H1 (cell line): ENCODE data around the gene KCNA4. TPM values are rescaled to one million over a fixed set of nuclear protein-coding genes. Genes with fewer than 3 reads are reported as not detected.

Source experiments
- CTCF ChIA-PET: fragments of 300-600 bp; sonication (Branson Sonifier 250); formaldehyde crosslinking; loops from one replicate; lab custom pipeline; 2021; ENCODE audit not compliant: partially characterized antibody; lab: Charles Lee
- POLR2A ChIA-PET: fragments of 300-600 bp; sonication (Branson Sonifier 250); formaldehyde crosslinking; loops from one replicate; lab custom pipeline; 2021; ENCODE audit warnings: inconsistent platforms; ENCODE audit not compliant: partially characterized antibody; lab: Charles Lee
- DNase-seq, 2 experiments: peaks; one replicate each; pipeline versions ENCODE4 v3.0.0 to v3.0.0-alpha.2; 2010 to 2022; ENCODE audit warnings: low spot score in 2 of 2, low read depth in 1 of 2, mixed read lengths in 1 of 2
- FAIRE-seq: peaks from 2 replicates; lab custom pipeline; 2011; peaks lifted over from hg19 to GRCh38; lab: Jason Lieb, UNC
- H2AFZ ChIP-seq: 2 replicates; pipeline ENCODE4 v1.8.1; 2012; ENCODE audit warnings: low read length, inconsistent platforms
- H2AK5ac ChIP-seq: 2 replicates; pipeline ENCODE4 v1.6.1; 2013; ENCODE audit warnings: low read depth, low read length
- H2BK120ac ChIP-seq: replicated peaks from 2 replicates; pipeline ENCODE3; 2013; ENCODE audit warnings: low read depth, low read length, inconsistent platforms
- H2BK12ac ChIP-seq: 2 replicates; pipeline ENCODE4 v1.6.1; 2013; ENCODE audit warnings: low read depth, low read length
- H2BK15ac ChIP-seq: 2 replicates; pipeline ENCODE4 v1.6.1; 2013; ENCODE audit warnings: low read length
- H2BK20ac ChIP-seq: 2 replicates; pipeline ENCODE4 v1.6.1; 2013; ENCODE audit warnings: low read length
- H2BK5ac ChIP-seq: 2 replicates; pipeline ENCODE4 v1.6.1; 2013; ENCODE audit warnings: low read depth, low read length
- H3K14ac ChIP-seq: 2 replicates; pipeline ENCODE4 v1.6.1; 2013; ENCODE audit warnings: inconsistent platforms; ENCODE audit not compliant: insufficient read length
- H3K18ac ChIP-seq: 2 replicates; pipeline ENCODE4 v1.6.1; 2013; ENCODE audit warnings: low read length; ENCODE audit errors: extremely low read depth
- H3K23ac ChIP-seq: 2 replicates; pipeline ENCODE4 v1.6.1; 2013; ENCODE audit warnings: inconsistent platforms; ENCODE audit not compliant: insufficient read length
- H3K23me2 ChIP-seq: 2 replicates; pipeline ENCODE4 v1.6.1; 2013; ENCODE audit warnings: low read depth, low read length
- H3K27ac ChIP-seq: 2 replicates; pipeline ENCODE4 v1.6.1; 2011; ENCODE audit warnings: low read depth, low read length, inconsistent platforms
- H3K27me3 ChIP-seq, 4 experiments: replicated peaks in 1 of 4; 1 replicate in 1 of 4; 2 replicates in 3 of 4; pipeline versions ENCODE4 v1.6.1 to v1.8.1; 2011 to 2013; ENCODE audit warnings: low read length in 3 of 4, mild to moderate bottlenecking in 3 of 4, inconsistent platforms in 2 of 4, mixed read lengths in 2 of 4, moderate library complexity in 1 of 4; ENCODE audit not compliant: control insufficient read depth in 3 of 4, insufficient read depth in 3 of 4; ENCODE audit errors: extremely low read depth in 1 of 4
- H3K36me3 ChIP-seq, 4 experiments: 2 replicates each; pipeline versions ENCODE4 v1.6.1 to v1.8.1; 2011 to 2013; ENCODE audit warnings: mild to moderate bottlenecking in 4 of 4, low read length in 3 of 4, moderate library complexity in 2 of 4, control low read depth in 1 of 4, inconsistent platforms in 1 of 4; ENCODE audit not compliant: insufficient read depth in 4 of 4, control insufficient read depth in 2 of 4
- H3K4ac ChIP-seq: replicated peaks from 2 replicates; pipeline ENCODE3; 2013; ENCODE audit warnings: low read length, low read depth, mixed read lengths, inconsistent platforms; ENCODE audit not compliant: insufficient read length
- H3K4me1 ChIP-seq, 4 experiments: replicated peaks in 1 of 4; 1 replicate in 1 of 4; 2 replicates in 3 of 4; pipeline versions ENCODE4 v1.6.1 to v1.8.1; 2011 to 2013; ENCODE audit warnings: low read length in 3 of 4, inconsistent platforms in 2 of 4, mixed read lengths in 1 of 4; ENCODE audit not compliant: insufficient read depth in 4 of 4, control insufficient read depth in 3 of 4
- H3K4me2 ChIP-seq, 2 experiments: 2 replicates each; pipeline versions ENCODE4 v1.6.1 to v1.8.1; 2011 to 2013; ENCODE audit warnings: low read depth in 2 of 2, low read length in 2 of 2, control low read depth in 1 of 2, inconsistent platforms in 1 of 2, mild to moderate bottlenecking in 1 of 2; ENCODE audit not compliant: insufficient read depth in 1 of 2
- H3K4me3 ChIP-seq, 4 experiments: fragments of 200-600, 300-600 bp in 1 of 4; sonication (generic), shearing (Covaris generic), sonication (Bioruptor Twin) in 1 of 4; 2 replicates each; pipeline versions ENCODE4 v1.5.1 to v1.8.1; 2011 to 2016; ENCODE audit warnings: low read length in 4 of 4, low read depth in 3 of 4, control low read depth in 2 of 4, inconsistent platforms in 2 of 4, mild to moderate bottlenecking in 2 of 4, mixed read lengths in 1 of 4, moderate library complexity in 1 of 4; ENCODE audit not compliant: insufficient read depth in 2 of 4; ENCODE audit errors: extremely low read depth in 1 of 4
- H3K56ac ChIP-seq: replicated peaks from 2 replicates; pipeline ENCODE3; 2013; ENCODE audit warnings: low read depth, mild to moderate bottlenecking, mixed read lengths, low read length, inconsistent platforms; ENCODE audit not compliant: insufficient read length
- H3K79me1 ChIP-seq: 2 replicates; pipeline ENCODE4 v1.6.1; 2013; ENCODE audit warnings: low read depth, low read length, control low read depth
- H3K79me2 ChIP-seq, 2 experiments: 2 replicates each; pipeline versions ENCODE4 v1.6.1 to v1.8.1; 2012 to 2013; ENCODE audit warnings: low read length in 2 of 2, mild to moderate bottlenecking in 2 of 2, inconsistent platforms in 1 of 2; ENCODE audit not compliant: insufficient read depth in 2 of 2, control insufficient read depth in 1 of 2
- H3K9ac ChIP-seq, 4 experiments: replicated peaks in 1 of 4; 1 replicate in 1 of 4; 2 replicates in 3 of 4; pipeline versions ENCODE4 v1.6.1 to v1.8.1; 2011 to 2013; ENCODE audit warnings: low read depth in 3 of 4, low read length in 3 of 4, control low read depth in 2 of 4, mild to moderate bottlenecking in 2 of 4, moderate library complexity in 2 of 4, inconsistent platforms in 1 of 4; ENCODE audit errors: extremely low read depth in 1 of 4
- H3K9me3 ChIP-seq, 2 experiments: 2 replicates each; pipeline versions ENCODE4 v1.6.1 to v1.8.1; 2012 to 2013; ENCODE audit warnings: mild to moderate bottlenecking in 2 of 2, moderate library complexity in 2 of 2, control low read depth in 1 of 2, inconsistent platforms in 1 of 2, low read depth in 1 of 2, low read length in 1 of 2, mixed read lengths in 1 of 2; ENCODE audit not compliant: insufficient read depth in 2 of 2
- H4K20me1 ChIP-seq, 2 experiments: replicated peaks in 1 of 2; 2 replicates each; pipeline versions ENCODE3 to v1.8.1; 2011 to 2013; ENCODE audit warnings: inconsistent platforms in 2 of 2, low read length in 2 of 2, mild to moderate bottlenecking in 1 of 2; ENCODE audit not compliant: insufficient read depth in 2 of 2, control insufficient read depth in 1 of 2
- H4K5ac ChIP-seq: 2 replicates; pipeline ENCODE4 v1.6.1; 2013; ENCODE audit warnings: low read length, low read depth, mixed read lengths, inconsistent platforms; ENCODE audit not compliant: insufficient read length
- H4K8ac ChIP-seq: 2 replicates; pipeline ENCODE4 v1.8.0; 2013; ENCODE audit warnings: mild to moderate bottlenecking, moderate library complexity, low read length, inconsistent platforms; ENCODE audit not compliant: insufficient read depth; ENCODE audit errors: extremely low read depth
- H4K91ac ChIP-seq: replicated peaks from 2 replicates; pipeline ENCODE3; 2013; ENCODE audit warnings: low read length, mixed read lengths, inconsistent platforms; ENCODE audit not compliant: insufficient read length
- EGR1 ChIP-seq: IDR thresholded peaks from 2 replicates; pipeline ENCODE4 v1.6.1; 2011; ENCODE audit warnings: low read depth, low read length, borderline replicate concordance
- HDAC2 ChIP-seq, 2 experiments: fragments of 300-600 bp in 1 of 2; sonication (generic) in 1 of 2; IDR thresholded peaks; 2 replicates each; pipeline ENCODE4 v1.6.1; 2011 to 2012; ENCODE audit warnings: low read depth in 2 of 2, low read length in 2 of 2, mild to moderate bottlenecking in 2 of 2, moderate library complexity in 2 of 2, borderline replicate concordance in 1 of 2, inconsistent platforms in 1 of 2
- POLR2A ChIP-seq, 2 experiments: IDR thresholded peaks; 1 replicate in 1 of 2; 2 replicates in 1 of 2; pipeline ENCODE4 v1.6.1; 2011; ENCODE audit warnings: low read depth in 2 of 2, low read length in 2 of 2, mild to moderate bottlenecking in 2 of 2; ENCODE audit errors: control extremely low read depth in 1 of 2
- POU5F1 ChIP-seq: IDR thresholded peaks from 2 replicates; pipeline ENCODE4 v1.6.1; 2011; ENCODE audit warnings: low read depth, mild to moderate bottlenecking, low read length, moderate library complexity
- SAP30 ChIP-seq: fragments of 300-600 bp; sonication (generic); IDR thresholded peaks from 2 replicates; pipeline ENCODE4 v1.7.1; 2012; ENCODE audit warnings: low read length, moderate library complexity, mild to moderate bottlenecking, inconsistent platforms; ENCODE audit not compliant: insufficient read depth, insufficient replicate concordance
- SIN3A ChIP-seq, 2 experiments: IDR thresholded peaks in 1 of 2; conservative IDR thresholded peaks in 1 of 2; 2 replicates each; pipeline ENCODE4 v1.6.1; 2011 to 2012; ENCODE audit warnings: low read length in 2 of 2, improper control_type of control experiment in 1 of 2, low read depth in 1 of 2, mild to moderate bottlenecking in 1 of 2
- SRF ChIP-seq: IDR thresholded peaks from 2 replicates; pipeline ENCODE4 v1.6.1; 2011; ENCODE audit warnings: mild to moderate bottlenecking, low read depth, low read length, moderate library complexity
- WGBS, 2 experiments: shearing (Covaris generic) in 1 of 2; methylation state at CpG; one replicate each; pipeline versions ENCODE4 v1.1.6 to v1.1.7; 2013 to 2015; ENCODE audit warnings: low lambda C conversion rate in 2 of 2, mixed read lengths in 2 of 2, inconsistent platforms in 1 of 2, low coverage in 1 of 2, missing lambda C conversion rate in 1 of 2; ENCODE audit not compliant: insufficient replicate concordance in 2 of 2, insufficient coverage in 1 of 2, insufficient read length in 1 of 2; ENCODE audit errors: extremely low coverage in 1 of 2, missing lambda C conversion rate in 1 of 2; 5-methylcytosine and 5-hydroxymethylcytosine counted together
- polyA plus RNA-seq, 7 experiments: library from polyadenylated mRNA; depleted of rRNA in 3 of 7; stranded (reverse) in 5 of 7; unstranded in 2 of 7; fragments of >200 nt in 5 of 7; fragments of 200-250 nt in 2 of 7; gene quantifications; 1 replicate in 5 of 7; 2 replicates in 1 of 7; 4 replicates in 1 of 7; pipeline versions ENCODE4 v1.2.1 to v1.2.3, GENCODE V29; 2011 to 2013; ENCODE audit warnings: missing spikeins in 2 of 7, mixed read lengths in 2 of 7
- total RNA-seq: library from RNA; stranded (reverse); fragmentation: NEBNext Ultra II Directional; extraction: Animal tissue kit (Norgen Biotek cat#: 25700); gene quantifications from 2 replicates; pipeline ENCODE4 v1.2.1, GENCODE V29; 2021

Gene KCNA4
- total and polyA plus RNA-seq, 2 of the 8 experiments (the other 6 are each of a cell fraction or from before 2014, with no cell fraction given) = not detected

DNA sequence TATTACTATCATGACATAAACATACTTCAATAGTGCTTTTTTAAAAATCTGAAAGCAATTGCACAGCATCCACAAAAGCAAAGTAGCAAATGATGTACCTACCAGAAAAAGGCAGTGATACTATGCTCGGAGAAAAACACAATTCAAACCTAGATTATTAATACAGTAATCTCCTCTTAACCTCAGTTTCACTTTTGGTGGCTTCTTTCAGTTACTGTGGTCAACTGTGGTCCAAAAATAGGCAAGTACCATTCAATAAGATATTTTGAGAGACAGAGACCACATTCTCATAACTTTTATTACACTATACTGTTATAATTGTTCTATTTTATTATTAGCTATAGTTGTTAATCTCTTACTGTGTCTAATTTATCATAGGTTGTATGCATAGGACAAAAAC is 20.8 kb downstream of the KCNA4 start:
- Histone ChIP-seq H4K5ac (no peak overlapping the region), H2BK5ac (no peak overlapping the region), H3K79me2 (no peaks in the 10 kb centered on the region), H3K4me1 (no peaks in the 10 kb centered on the region), H3K18ac (no peak overlapping the region), H3K23ac (no peak overlapping the region), H3K9ac (no peak overlapping the region), H2BK15ac (no peak overlapping the region), H3K23me2 (no peaks in the 10 kb centered on the region), H3K4me2 (no peak overlapping the region), H2BK12ac (no peak overlapping the region), H2BK20ac (no peak overlapping the region), H2AFZ (no peak overlapping the region), H3K14ac (no peak overlapping the region), H4K91ac (no peak overlapping the region), H3K36me3 (no peaks in the 10 kb centered on the region), H3K4me3 (no peak overlapping the region), H3K9me3 (0 out of 4 replicates have a peak, but pooled peaks cover 0 to 4% of the 10 kb centered on the region in 2 experiments), H2AK5ac (no peak overlapping the region), H3K79me1 (no peaks in the 10 kb centered on the region), H3K4ac (no peak overlapping the region), H4K20me1 (no peaks in the 10 kb centered on the region), H3K56ac (no peak overlapping the region), H2BK120ac (no peak overlapping the region), H3K27me3 (no peaks in the 10 kb centered on the region), H4K8ac (no peak overlapping the region), H3K27ac (no peak overlapping the region)
- ChIA-PET CTCF (interaction anchor here (0.7 kb wide), 1 partner anchor 478 kb away, joined by 3 read pairs; no protein-coding TSS in a partner anchor), POLR2A (no interaction called here)
- 96% methylated on average over 1 of the region's 1 CpG; no CpG with 5 or more reads in 1 of the 2 experiments for WGBS, 2 experiments
- DNase-seq (no peak), FAIRE-seq (no peak)
- TF ChIP-seq POU5F1 (no peak), SRF (no peak), SAP30 (no peak), HDAC2 (IDR thresholded peaks at IDR 0.05; ENCODE audit: borderline replicate concordance in 1 of 2, low read depth in 2 of 2, low read length in 2 of 2) (no peak), POLR2A (IDR thresholded peaks at IDR 0.05; ENCODE audit: control extremely low read depth in 1 of 2, low read depth in 2 of 2, low read length in 2 of 2) (no peak), SIN3A (conservative IDR thresholded peaks at IDR 0.05 in 1 of 2, IDR thresholded peaks at IDR 0.05 in 1 of 2; ENCODE audit: low read depth in 1 of 2, low read length in 2 of 2) (no peak), EGR1 (no peak)
